NCI-H524 treated with DMSO at 0.1 percent for 48 hours (cell line): ENCODE measurements around the gene CDH10.

Source experiments
- DNase-seq: peaks from one replicate; lab custom pipeline; 2025; lab: John Stamatoyannopoulos, UW

The CDH10 gene

DNA sequence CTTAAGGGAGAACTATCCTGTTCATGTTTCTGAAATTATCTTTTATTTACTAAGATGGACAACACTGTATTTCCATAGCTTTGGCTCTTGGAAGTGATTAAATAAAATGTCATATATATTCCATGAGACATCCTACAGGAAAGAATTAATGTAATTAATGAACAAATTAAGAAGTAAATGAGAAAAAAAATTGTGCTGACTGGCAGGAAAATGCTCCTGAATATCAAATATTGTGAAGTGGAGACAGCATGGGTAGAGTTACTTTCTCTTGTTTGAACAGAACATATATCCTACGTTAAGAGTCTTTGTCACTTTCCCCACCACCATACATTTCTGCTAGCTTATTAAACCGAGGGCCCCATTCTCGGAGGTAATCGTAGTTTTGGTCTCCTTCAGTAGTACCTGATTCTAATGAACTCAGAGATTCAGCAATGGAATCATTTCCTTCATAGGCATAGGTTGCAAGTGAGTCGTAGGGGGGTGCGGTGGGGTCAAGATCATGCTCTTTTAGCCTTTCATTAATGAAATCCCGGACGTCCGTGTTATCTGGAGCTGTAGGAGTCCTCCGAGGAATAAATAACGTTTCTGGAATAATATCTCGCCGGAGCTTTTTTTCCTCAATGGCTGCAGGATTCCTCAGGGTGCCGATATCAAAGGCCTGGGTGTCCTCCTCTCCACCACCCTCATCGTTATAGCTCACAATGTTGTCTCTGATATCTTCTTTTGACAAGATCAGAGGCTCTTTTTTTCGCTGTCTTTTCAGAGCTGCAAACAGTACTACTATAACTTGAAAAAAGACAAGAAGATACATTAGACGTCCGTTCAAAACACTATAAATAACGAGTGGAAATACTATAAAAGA is 157.2 kb downstream of the CDH10 start:
- no peak for DNase-seq

GRCh38 chr5:24480952-24481351 is 163.8 kb downstream of the CDH10 start:
- DNase-seq: no peak

DNA sequence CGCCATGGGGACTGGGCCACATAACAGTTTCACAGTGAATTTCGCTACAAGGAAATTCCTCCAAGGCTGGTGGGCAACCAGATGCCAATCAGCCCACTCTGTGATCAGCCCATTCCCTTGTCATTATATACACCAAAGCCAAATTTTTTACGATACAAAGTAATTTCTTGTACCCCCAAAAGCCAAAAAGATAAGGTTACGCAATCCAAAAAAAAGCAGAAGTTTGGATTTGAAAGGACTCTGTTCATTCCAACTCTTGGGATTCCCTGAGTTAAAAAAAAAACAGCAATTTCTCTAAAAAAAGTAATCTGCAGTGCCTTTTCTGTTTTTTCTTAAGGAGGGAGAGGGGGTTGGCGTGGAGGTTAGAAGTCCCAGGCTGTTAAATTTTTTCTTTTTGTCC is 166.8 kb downstream of the CDH10 start:
- DNase-seq: no peak

DNA sequence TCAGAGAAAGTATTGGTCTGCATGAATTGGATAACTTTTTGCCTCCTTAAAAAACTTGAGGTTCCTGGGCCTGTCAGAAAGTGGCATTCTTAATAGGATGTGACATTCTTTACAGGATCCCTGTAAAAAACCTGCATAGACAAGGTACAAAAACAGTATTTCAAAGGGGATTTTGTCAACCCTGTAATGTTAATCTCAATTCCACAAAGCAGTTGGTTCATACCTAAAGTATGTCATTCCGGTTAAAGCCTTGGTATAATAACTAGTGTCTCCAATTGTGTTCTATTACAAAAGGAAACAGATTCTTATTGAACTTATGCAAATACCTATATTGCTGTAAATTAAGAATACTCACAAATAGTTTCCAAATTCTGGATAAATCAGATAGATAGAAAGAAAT is 169.7 kb downstream of the CDH10 start:
- no peak for DNase-seq

- no peak for DNase-seq
Observed at GRCh38 chr5:24474685-24475084, 170.1 kb downstream of the CDH10 start.

- no peak for DNase-seq
Observed at GRCh38 chr5:24472518-24472917, 172.3 kb downstream of the CDH10 start.

GRCh38 chr5:24444414-24444813 is 200.4 kb downstream of the CDH10 start:
- DNase-seq: no peak

DNA sequence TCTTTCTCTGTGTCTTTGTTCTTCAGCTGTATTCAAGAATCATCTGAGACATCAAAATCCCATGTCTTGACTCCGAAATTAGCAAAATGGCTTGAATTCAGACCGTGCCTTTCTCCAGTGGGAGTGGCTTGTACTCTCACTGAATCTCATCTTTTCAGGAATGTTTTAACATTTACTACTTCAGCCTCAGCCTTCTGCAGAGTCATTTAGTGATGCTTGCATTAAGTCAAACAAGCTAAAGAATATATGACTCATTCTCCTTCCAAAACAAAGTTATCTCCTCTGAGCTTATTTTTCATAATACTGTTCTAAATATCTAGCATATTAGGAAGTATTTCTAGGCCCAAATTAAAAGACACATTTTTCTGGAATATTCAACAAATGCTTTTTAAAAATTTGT is 205.3 kb downstream of the CDH10 start:
- DNase-seq: no peak
